Lung (tissue), 12 donors: ENCODE results near the gene NAPB. TPM values are rescaled to one million over a fixed set of nuclear protein-coding genes. Genes with fewer than 3 reads are reported as not detected.

Experiments used
- ATAC-seq: fragments of 200-7000 bp; cut with Tn5 transposase; one replicate; pipeline ENCODE4 v1.9.1; 2020; ENCODE audit warnings: moderate number of reproducible peaks; ENCODE audit not compliant: insufficient read depth, low FRiP score
- DNase-seq, 3 donors: peaks; one replicate each; pipeline ENCODE4 v3.0.0-alpha.2; 2013 to 2017
- H3K27ac ChIP-seq, 2 donors: one replicate each; pipeline ENCODE4 v1.5.1; 2013; ENCODE audit warnings: mild to moderate bottlenecking in 2 of 2, moderate library complexity in 2 of 2, control low read depth in 1 of 2, inconsistent platforms in 1 of 2, low read depth in 1 of 2, low read length in 1 of 2
- H3K27me3 ChIP-seq, 3 donors: one replicate each; pipeline ENCODE4 v1.5.1; 2013; ENCODE audit warnings: low read length in 2 of 3; ENCODE audit not compliant: control insufficient read depth in 3 of 3, insufficient read depth in 3 of 3
- H3K36me3 ChIP-seq, 4 donors: one replicate each; pipeline ENCODE4 v1.5.1; 2013; ENCODE audit warnings: low read length in 4 of 4, mild to moderate bottlenecking in 1 of 4, moderate library complexity in 1 of 4; ENCODE audit not compliant: control insufficient read depth in 4 of 4, insufficient read depth in 4 of 4
- H3K4me1 ChIP-seq, 5 donors: one replicate each; pipeline ENCODE4 v1.5.1; 2013; ENCODE audit warnings: low read length in 5 of 5, mild to moderate bottlenecking in 2 of 5, moderate library complexity in 1 of 5; ENCODE audit not compliant: control insufficient read depth in 5 of 5, insufficient read depth in 5 of 5
- H3K4me3 ChIP-seq: one replicate; pipeline ENCODE4 v1.5.1; 2013; ENCODE audit warnings: mild to moderate bottlenecking, control low read depth, moderate library complexity
- H3K9ac ChIP-seq, 2 donors: one replicate each; pipeline ENCODE4 v1.5.1; 2013; ENCODE audit warnings: low read length in 2 of 2, control low read depth in 1 of 2; ENCODE audit not compliant: insufficient read depth in 1 of 2
- H3K9me3 ChIP-seq, 4 donors: one replicate each; pipeline ENCODE4 v1.5.1; 2013; ENCODE audit warnings: low read length in 3 of 4, mild to moderate bottlenecking in 1 of 4, moderate library complexity in 1 of 4; ENCODE audit not compliant: control insufficient read depth in 4 of 4, insufficient read depth in 3 of 4
- WGBS, 2 donors: extraction: QIAGEN DNeasy Blood & Tissue Kit; methylation state at CpG; one replicate each; pipeline ENCODE4 v1.1.7; 2013; 5-methylcytosine and 5-hydroxymethylcytosine counted together
- polyA plus RNA-seq, 2 donors: library from polyadenylated mRNA; stranded (reverse); fragments of 200-250 nt; gene quantifications; one replicate each; pipeline ENCODE4 v1.2.1, GENCODE V29; 2013
- total RNA-seq, 2 donors: library from RNA; depleted of rRNA in 1 of 2; stranded (reverse); fragments of >200 nt in 1 of 2; gene quantifications; one replicate each; pipeline ENCODE4 v1.2.1, GENCODE V29; 2014 to 2021
- TF ChIP-seq, protein P1 (sequence below): IDR thresholded peaks from 2 replicates; pipeline ENCODE4 v1.5.1; 2012; ENCODE audit warnings: mild to moderate bottlenecking; ENCODE audit errors: control extremely low read depth, extremely low read depth
- donor health status: control.
- donor health status: control.
- donor health status: Bipolar disorder and iron deficiency.
- donor health status: healthy.
- donor health status: DM: yes; HTN: yes; CAD: no.

Gene NAPB
- total and polyA plus RNA-seq, 4 donors, result 4.4 to 45.7 (median 6.9) TPM

DNA sequence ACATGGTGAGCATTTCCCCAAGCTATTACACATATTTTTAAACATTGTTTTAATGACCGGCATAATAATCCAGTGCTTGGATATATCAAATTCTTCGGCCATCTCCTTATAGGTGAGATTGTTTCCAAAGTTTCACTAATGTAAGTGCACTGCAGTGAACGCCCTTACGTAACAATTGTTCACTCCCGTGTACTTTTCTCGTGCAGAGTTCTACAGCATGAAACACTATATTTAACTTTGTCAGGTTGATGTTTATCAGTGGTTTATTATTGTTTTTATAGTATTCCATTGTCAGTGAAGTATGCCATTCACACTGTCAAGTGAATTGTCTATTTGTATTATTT lies 62.8 kb downstream of the NAPB start:
- Histone ChIP-seq H3K9ac (peak overlapping the region in 1 of 2 donors; percentile 56), H3K27me3 (no peaks in the 10 kb centered on the region), H3K4me1 (peaks cover 8 to 40% (median 12%) of the 10 kb centered on the region in 5 donors), H3K36me3 (peaks cover 0 to 19% (median 7%) of the 10 kb centered on the region in 4 donors), H3K4me3 (no peak overlapping the region), H3K27ac (peak overlapping the region in 1 of 2 donors; percentile 59), H3K9me3 (no peaks in the 10 kb centered on the region)
- WGBS, 2 donors, result 27 to 28% methylated on average over 6 of the region's 6 CpGs
- ATAC-seq, result no peak
- no peak for DNase-seq
- TF ChIP-seq, protein P1, sequence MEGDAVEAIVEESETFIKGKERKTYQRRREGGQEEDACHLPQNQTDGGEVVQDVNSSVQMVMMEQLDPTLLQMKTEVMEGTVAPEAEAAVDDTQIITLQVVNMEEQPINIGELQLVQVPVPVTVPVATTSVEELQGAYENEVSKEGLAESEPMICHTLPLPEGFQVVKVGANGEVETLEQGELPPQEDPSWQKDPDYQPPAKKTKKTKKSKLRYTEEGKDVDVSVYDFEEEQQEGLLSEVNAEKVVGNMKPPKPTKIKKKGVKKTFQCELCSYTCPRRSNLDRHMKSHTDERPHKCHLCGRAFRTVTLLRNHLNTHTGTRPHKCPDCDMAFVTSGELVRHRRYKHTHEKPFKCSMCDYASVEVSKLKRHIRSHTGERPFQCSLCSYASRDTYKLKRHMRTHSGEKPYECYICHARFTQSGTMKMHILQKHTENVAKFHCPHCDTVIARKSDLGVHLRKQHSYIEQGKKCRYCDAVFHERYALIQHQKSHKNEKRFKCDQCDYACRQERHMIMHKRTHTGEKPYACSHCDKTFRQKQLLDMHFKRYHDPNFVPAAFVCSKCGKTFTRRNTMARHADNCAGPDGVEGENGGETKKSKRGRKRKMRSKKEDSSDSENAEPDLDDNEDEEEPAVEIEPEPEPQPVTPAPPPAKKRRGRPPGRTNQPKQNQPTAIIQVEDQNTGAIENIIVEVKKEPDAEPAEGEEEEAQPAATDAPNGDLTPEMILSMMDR, result no peak

DNA sequence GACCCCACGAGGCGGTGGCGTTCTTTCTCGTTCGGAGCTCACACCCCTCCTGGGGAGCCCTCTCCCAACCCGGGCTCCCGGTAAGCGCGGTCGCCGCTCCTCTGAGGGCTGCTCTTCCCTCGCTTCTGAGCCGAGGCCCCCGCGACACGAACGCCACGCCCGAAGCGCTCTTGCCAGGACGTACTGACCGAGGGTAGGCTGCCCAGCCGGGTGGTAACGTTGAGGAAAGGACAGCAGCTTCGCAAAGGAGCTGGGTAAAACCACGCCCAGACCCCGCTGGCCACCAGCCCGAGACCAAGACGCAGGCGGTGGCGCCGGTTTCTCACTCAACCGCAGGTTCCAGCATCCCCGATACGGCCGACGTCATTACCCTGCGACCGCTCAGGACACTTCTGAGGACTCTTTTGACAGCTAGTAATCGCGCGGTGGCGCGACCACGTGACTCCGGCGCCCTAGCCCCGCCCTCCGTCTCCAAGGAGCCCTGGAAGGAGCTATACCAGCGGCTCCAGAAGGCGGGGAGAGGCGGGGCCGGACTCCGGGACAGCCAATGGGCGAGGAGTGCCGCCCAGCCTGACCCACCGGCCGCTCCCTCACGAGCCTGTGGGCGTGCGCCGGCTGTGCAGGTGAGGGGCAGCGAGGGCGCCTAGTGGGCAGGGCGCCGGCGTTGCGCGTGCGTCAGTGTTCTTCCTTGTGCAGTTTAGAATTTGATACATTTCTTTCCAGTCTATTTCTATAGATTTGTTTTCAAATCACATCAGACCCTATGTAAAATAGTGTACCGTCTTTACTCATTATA lies 63.3 kb downstream of the NAPB start:
- DNase-seq, result peak; percentile 98 to 99 (median 99)
- H3K27ac ChIP-seq, result peak overlapping the region; percentile 97 to 99
- peak overlapping the region; percentile 65 for H3K4me3 ChIP-seq
- peak overlapping the region; percentile 69 to 76 for H3K9ac ChIP-seq
- no peaks in the 10 kb centered on the region for H3K9me3 ChIP-seq
- TF ChIP-seq, protein P1, result no peak
- 0% methylated on average over 71 of the region's 71 CpGs for WGBS, 2 donors
- peaks cover 0 to 19% (median 7%) of the 10 kb centered on the region in 4 donors for H3K36me3 ChIP-seq
- H3K27me3 ChIP-seq, result no peaks in the 10 kb centered on the region
- peaks cover 3 to 35% (median 6%) of the 10 kb centered on the region in 5 donors for H3K4me1 ChIP-seq
- ATAC-seq, result peak; percentile 85

DNA sequence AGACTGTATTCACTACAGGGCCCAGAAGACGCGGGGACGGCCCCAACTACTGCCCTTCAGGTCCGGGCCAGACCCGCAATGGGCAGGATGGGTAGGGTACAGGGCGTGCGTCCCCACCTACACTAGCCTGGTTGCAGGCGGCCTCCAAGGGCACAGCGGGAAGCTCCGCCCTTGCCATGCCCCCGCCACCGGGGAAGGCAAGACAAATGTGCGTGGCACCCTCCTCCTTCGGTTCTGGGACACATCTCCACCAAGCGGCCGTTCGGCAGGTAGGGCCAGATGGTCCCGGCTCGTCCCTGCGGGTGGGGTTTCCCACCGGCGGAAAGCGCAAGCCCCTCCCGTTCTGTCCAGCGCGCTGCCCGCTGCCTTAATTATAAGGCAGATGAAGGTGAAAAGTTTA lies 65.1 kb downstream of the NAPB start:
- WGBS, 2 donors, result 85 to 86% methylated on average over 27 of the region's 27 CpGs
- Histone ChIP-seq H3K36me3 (peaks cover 0 to 19% (median 7%) of the 10 kb centered on the region in 4 donors), H3K4me1 (peaks cover 0 to 38% (median 10%) of the 10 kb centered on the region in 5 donors), H3K9me3 (no peaks in the 10 kb centered on the region), H3K27ac (no peak overlapping the region), H3K4me3 (no peak overlapping the region), H3K27me3 (no peaks in the 10 kb centered on the region), H3K9ac (no peak overlapping the region)
- ATAC-seq (no peak), DNase-seq (no peak)
- TF ChIP-seq, protein P1, result no peak
